Measurements from ENCODE around the gene CNGB1. TPM values are rescaled to one million over a fixed set of nuclear protein-coding genes. Genes with fewer than 3 reads are reported as not detected.

The CNGB1 gene
- total and polyA plus RNA-seq, 4 donors: under 0.01 TPM; not detected in 2

DNA sequence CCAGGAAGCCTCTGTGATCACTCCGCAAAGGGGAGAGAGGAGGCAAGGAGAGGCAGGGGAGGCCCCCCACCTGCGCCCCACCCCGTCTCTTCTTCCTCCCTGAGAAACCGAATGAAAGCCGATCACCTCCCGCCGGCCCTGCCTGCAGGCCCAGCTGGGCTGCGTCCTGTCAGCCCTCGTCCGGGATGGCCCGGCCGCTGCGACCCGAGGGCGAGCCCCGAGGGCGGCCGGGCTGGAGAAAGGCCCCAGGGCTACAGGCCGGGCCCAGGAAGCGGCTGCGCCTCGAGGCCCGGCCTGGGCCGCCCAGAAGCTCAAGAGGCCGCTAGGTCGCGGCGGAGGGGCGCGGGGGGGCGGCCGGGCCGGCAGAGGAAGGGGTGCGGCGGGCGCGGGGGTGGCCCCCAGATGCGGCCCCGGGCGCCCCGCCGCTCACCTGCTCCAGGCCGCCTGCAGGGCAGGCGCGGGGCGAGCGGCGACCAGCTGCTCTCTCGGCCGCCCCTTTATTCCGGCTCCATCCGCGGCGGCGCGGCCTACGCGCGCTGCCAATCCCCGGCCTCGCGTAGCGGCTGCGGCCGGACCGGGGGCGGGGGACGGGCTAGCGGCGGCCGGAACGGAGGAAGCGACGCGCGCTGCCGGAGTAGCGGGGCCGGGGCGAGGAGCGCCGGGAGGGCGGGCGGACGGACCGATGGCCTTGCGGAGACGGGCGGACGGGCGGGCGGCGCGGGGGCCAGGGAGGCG, 29.2 kb upstream of the CNGB1 start, which contains the start of gene ZNF319:
Gene ZNF319, minus strand, starts transcription at position 702 of the 735 bp plus-strand sequence. CDS start 2,407 bp downstream, outside the sequence.
- H3K9ac ChIP-seq (ENCODE audit: low read depth in 1 of 2, low read length in 2 of 2): peak within 1 kb of the TSS; percentile 41 to 75
- no peak for DNase-seq (ENCODE audit: low spot score)
- no peaks in the 10 kb centered on the region for H3K27me3 ChIP-seq (ENCODE audit: control insufficient read depth in 4 of 4, insufficient read depth in 4 of 4, low read length in 3 of 4)
- no peaks in the 10 kb centered on the region for H3K9me3 ChIP-seq (ENCODE audit: control insufficient read depth in 4 of 4, low read length in 3 of 4)
- peaks cover 13 to 29% (median 17%) of the 10 kb centered on the region in 4 donors for H3K4me1 ChIP-seq (ENCODE audit: control insufficient read depth in 4 of 4, insufficient read depth in 4 of 4, low read length in 3 of 4)
- TF ChIP-seq, protein P1, sequence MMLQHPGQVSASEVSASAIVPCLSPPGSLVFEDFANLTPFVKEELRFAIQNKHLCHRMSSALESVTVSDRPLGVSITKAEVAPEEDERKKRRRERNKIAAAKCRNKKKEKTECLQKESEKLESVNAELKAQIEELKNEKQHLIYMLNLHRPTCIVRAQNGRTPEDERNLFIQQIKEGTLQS (IDR thresholded peaks at IDR 0.05): no peak
- TF ChIP-seq FOXA2 (IDR thresholded peaks at IDR 0.05) (no peak), RXRA (IDR thresholded peaks at IDR 0.05) (no peak), YY1 (IDR thresholded peaks at IDR 0.05) (no peak), NR2F2 (IDR thresholded peaks at IDR 0.05) (no peak), GABPA (IDR thresholded peaks at IDR 0.05 in 1 of 2, conservative IDR thresholded peaks at IDR 0.05 in 1 of 2) (no peak)
- TF ChIP-seq, protein P2, sequence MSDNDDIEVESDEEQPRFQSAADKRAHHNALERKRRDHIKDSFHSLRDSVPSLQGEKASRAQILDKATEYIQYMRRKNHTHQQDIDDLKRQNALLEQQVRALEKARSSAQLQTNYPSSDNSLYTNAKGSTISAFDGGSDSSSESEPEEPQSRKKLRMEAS (IDR thresholded peaks at IDR 0.05): no peak
- TF ChIP-seq, protein P3, sequence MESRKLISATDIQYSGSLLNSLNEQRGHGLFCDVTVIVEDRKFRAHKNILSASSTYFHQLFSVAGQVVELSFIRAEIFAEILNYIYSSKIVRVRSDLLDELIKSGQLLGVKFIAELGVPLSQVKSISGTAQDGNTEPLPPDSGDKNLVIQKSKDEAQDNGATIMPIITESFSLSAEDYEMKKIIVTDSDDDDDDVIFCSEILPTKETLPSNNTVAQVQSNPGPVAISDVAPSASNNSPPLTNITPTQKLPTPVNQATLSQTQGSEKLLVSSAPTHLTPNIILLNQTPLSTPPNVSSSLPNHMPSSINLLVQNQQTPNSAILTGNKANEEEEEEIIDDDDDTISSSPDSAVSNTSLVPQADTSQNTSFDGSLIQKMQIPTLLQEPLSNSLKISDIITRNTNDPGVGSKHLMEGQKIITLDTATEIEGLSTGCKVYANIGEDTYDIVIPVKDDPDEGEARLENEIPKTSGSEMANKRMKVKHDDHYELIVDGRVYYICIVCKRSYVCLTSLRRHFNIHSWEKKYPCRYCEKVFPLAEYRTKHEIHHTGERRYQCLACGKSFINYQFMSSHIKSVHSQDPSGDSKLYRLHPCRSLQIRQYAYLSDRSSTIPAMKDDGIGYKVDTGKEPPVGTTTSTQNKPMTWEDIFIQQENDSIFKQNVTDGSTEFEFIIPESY (IDR thresholded peaks at IDR 0.05): no peak
- peaks cover 4 to 27% (median 11%) of the 10 kb centered on the region in 4 donors for H3K36me3 ChIP-seq (ENCODE audit: control insufficient read depth in 4 of 4, insufficient read depth in 3 of 4, low read depth in 1 of 4, low read length in 3 of 4)
- WGBS: under 1% methylated on average over 95 of the region's 95 CpGs
- peak within 1 kb of the TSS; percentile 60 to 92 (median 82) for H3K4me3 ChIP-seq (ENCODE audit: low read depth in 1 of 3, low read length in 3 of 3)
- peak within 1 kb of the TSS; percentile 87 to 92 for H3K27ac ChIP-seq (ENCODE audit: low read depth in 1 of 2, low read length in 2 of 2)

DNA sequence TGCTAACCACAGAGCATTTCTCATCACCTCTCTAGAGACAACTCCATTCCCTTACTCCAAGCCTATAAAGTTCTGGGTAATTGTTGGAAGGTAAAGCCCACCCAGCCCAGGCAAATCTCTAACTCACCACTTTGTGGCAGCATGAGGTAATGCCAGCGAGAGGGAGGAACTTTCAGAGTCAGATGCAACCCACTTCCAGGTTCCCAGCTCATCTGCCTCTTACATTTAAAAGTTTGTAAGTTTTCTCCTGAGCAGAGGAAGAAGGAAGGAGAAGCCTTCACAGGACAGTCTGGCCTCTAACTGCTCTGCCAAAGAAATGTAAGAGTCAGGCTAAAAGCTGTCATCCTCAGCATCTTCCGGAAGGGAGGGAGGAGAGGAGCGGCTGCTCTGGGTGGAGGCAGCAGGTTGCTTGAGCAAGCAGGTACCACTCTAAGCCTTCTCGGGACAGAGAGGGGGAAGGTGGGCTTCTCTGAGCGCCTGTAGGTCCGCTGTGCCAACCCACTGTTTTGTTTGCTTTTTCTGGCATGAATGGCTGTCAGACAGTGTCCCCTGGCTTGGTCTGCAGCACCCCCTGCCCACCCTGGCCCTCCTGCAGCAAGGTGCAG, 28.5 kb upstream of the CNGB1 start:
- no peak for DNase-seq (ENCODE audit: low spot score)
- 34% methylated on average over 6 of the region's 6 CpGs for WGBS
- Histone ChIP-seq H3K4me1 (ENCODE audit: control insufficient read depth in 4 of 4, insufficient read depth in 4 of 4, low read length in 3 of 4) (peaks cover 9 to 23% (median 14%) of the 10 kb centered on the region in 4 donors), H3K4me3 (ENCODE audit: low read depth in 1 of 3, low read length in 3 of 3) (peak overlapping the region; percentile 35 to 82 (median 38)), H3K9ac (ENCODE audit: low read depth in 1 of 2, low read length in 2 of 2) (peak overlapping the region; percentile 8 to 60), H3K9me3 (ENCODE audit: control insufficient read depth in 4 of 4, low read length in 3 of 4) (no peaks in the 10 kb centered on the region), H3K36me3 (ENCODE audit: control insufficient read depth in 4 of 4, insufficient read depth in 3 of 4, low read depth in 1 of 4, low read length in 3 of 4) (peaks cover 4 to 27% (median 12%) of the 10 kb centered on the region in 4 donors), H3K27me3 (ENCODE audit: control insufficient read depth in 4 of 4, insufficient read depth in 4 of 4, low read length in 3 of 4) (no peaks in the 10 kb centered on the region), H3K27ac (ENCODE audit: low read depth in 1 of 2, low read length in 2 of 2) (peak overlapping the region; percentile 40 to 66)
- no peak for TF ChIP-seq FOXA1 (IDR thresholded peaks at IDR 0.05)
- TF ChIP-seq RAD21 (IDR thresholded peaks at IDR 0.05): peak in 1 of 2 donors; percentile 11
- no peak for TF ChIP-seq HNF4A (conservative IDR thresholded peaks at IDR 0.05)
- TF ChIP-seq YY1 (IDR thresholded peaks at IDR 0.05): no peak

DNA sequence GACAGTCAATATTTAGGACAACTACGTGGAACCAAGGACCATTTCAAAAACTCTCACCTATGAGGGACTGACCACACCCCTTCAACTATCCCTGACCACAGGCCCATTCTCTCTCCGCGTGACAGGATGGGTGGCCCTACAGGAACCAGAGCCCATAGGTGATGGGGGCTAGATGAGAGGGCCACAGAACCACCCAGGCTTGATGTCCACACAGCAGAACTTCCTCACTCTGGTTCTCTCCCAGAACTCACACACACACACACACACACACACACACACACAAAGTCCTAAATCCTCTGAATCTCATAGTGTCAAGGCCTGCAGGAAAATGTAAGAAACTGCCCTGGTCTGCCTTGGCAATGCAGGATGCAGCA, 28.1 kb upstream of the CNGB1 start:
- Histone ChIP-seq H3K9ac (ENCODE audit: low read depth in 1 of 2, low read length in 2 of 2) (no peak overlapping the region), H3K36me3 (ENCODE audit: control insufficient read depth in 4 of 4, insufficient read depth in 3 of 4, low read depth in 1 of 4, low read length in 3 of 4) (peaks cover 4 to 27% (median 12%) of the 10 kb centered on the region in 4 donors), H3K27ac (ENCODE audit: low read depth in 1 of 2, low read length in 2 of 2) (peak overlapping the region in 1 of 2 donors; percentile 17), H3K4me3 (ENCODE audit: low read depth in 1 of 3, low read length in 3 of 3) (peak overlapping the region in 1 of 3 donors; percentile 82), H3K27me3 (ENCODE audit: control insufficient read depth in 4 of 4, insufficient read depth in 4 of 4, low read length in 3 of 4) (no peaks in the 10 kb centered on the region), H3K9me3 (ENCODE audit: control insufficient read depth in 4 of 4, low read length in 3 of 4) (no peaks in the 10 kb centered on the region), H3K4me1 (ENCODE audit: control insufficient read depth in 4 of 4, insufficient read depth in 4 of 4, low read length in 3 of 4) (peaks cover 9 to 23% (median 14%) of the 10 kb centered on the region in 4 donors)
- 90% methylated on average over 3 of the region's 3 CpGs for WGBS
- no peak for DNase-seq (ENCODE audit: low spot score)
- no peak for TF ChIP-seq EGR1 (IDR thresholded peaks at IDR 0.05; ENCODE audit: low read depth in 2 of 2)
- TF ChIP-seq, protein P4, sequence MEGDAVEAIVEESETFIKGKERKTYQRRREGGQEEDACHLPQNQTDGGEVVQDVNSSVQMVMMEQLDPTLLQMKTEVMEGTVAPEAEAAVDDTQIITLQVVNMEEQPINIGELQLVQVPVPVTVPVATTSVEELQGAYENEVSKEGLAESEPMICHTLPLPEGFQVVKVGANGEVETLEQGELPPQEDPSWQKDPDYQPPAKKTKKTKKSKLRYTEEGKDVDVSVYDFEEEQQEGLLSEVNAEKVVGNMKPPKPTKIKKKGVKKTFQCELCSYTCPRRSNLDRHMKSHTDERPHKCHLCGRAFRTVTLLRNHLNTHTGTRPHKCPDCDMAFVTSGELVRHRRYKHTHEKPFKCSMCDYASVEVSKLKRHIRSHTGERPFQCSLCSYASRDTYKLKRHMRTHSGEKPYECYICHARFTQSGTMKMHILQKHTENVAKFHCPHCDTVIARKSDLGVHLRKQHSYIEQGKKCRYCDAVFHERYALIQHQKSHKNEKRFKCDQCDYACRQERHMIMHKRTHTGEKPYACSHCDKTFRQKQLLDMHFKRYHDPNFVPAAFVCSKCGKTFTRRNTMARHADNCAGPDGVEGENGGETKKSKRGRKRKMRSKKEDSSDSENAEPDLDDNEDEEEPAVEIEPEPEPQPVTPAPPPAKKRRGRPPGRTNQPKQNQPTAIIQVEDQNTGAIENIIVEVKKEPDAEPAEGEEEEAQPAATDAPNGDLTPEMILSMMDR (IDR thresholded peaks at IDR 0.05; ENCODE audit: low read depth, low read length, missing input control): no peak
- TF ChIP-seq, protein P3 (IDR thresholded peaks at IDR 0.05): no peak
- TF ChIP-seq NR2F2 (IDR thresholded peaks at IDR 0.05): no peak

All from liver (tissue), 9 donors.